ENCODE results near the gene PKP3. TPM values are rescaled to one million over a fixed set of nuclear protein-coding genes. Genes with fewer than 3 reads are reported as not detected.

Gene PKP3
- total and polyA plus RNA-seq, 9 of the 15 experiments (the other 6 are each of a cell fraction or from before 2014, with no cell fraction given), result 0.11 to 110 (median 30.7) TPM

GRCh38 chr11:355581-356458 is 38.2 kb upstream of the PKP3 start (continued):
- TF ChIP-seq ZNF224 (CRISPR knock-in tag; IDR thresholded peaks at IDR 0.05), result no peak
- TF ChIP-seq ZSCAN29 (IDR thresholded peaks at IDR 0.05), result no peak
- peak; percentile 98 for TF ChIP-seq SMAD4 (CRISPR knock-in tag; conservative IDR thresholded peaks at IDR 0.05)
- TF ChIP-seq HDAC6 (IDR thresholded peaks at IDR 0.05; ENCODE audit: low read depth, low read length), result no peak
- no peak for TF ChIP-seq ZNF212 (CRISPR knock-in tag; IDR thresholded peaks at IDR 0.05)
- no peak for TF ChIP-seq NFATC3 (IDR thresholded peaks at IDR 0.05)
- peak; percentile 98 for TF ChIP-seq DMBX1 (CRISPR knock-in tag; IDR thresholded peaks at IDR 0.05; ENCODE audit: borderline replicate concordance)
- no peak for TF ChIP-seq SIN3B (IDR thresholded peaks at IDR 0.05; ENCODE audit: low read depth)
- TF ChIP-seq ZNF23 (CRISPR knock-in tag; IDR thresholded peaks at IDR 0.05), result no peak
- TF ChIP-seq RBM25 (IDR thresholded peaks at IDR 0.05; ENCODE audit: low read depth, low read length, severe bottlenecking), result no peak
- TF ChIP-seq ZNF140 (CRISPR knock-in tag; IDR thresholded peaks at IDR 0.05), result no peak
- TF ChIP-seq TARDBP (IDR thresholded peaks at IDR 0.05), result no peak; the same call in 1 of the 2 replicates
- TF ChIP-seq E2F3 (CRISPR knock-in tag; IDR thresholded peaks at IDR 0.05), result peak; percentile 71; the same call in 1 of the 2 replicates
- TF ChIP-seq KAT7 (CRISPR knock-in tag; IDR thresholded peaks at IDR 0.05; ENCODE audit: borderline replicate concordance), result peak; percentile 62; the same call in 1 of the 2 replicates
- peak; percentile 44; the same call in 1 of the 2 replicates for TF ChIP-seq ZNF354B (CRISPR knock-in tag; IDR thresholded peaks at IDR 0.05)
- TF ChIP-seq IFI16 (CRISPR knock-in tag; IDR thresholded peaks at IDR 0.05), result 0 out of 2 replicates have a peak, but pooled peaks have one; percentile 33
- TF ChIP-seq TCF3 (CRISPR knock-in tag; IDR thresholded peaks at IDR 0.05), result peak; percentile 17; the same call in 1 of the 2 replicates
- TF ChIP-seq, protein P1, sequence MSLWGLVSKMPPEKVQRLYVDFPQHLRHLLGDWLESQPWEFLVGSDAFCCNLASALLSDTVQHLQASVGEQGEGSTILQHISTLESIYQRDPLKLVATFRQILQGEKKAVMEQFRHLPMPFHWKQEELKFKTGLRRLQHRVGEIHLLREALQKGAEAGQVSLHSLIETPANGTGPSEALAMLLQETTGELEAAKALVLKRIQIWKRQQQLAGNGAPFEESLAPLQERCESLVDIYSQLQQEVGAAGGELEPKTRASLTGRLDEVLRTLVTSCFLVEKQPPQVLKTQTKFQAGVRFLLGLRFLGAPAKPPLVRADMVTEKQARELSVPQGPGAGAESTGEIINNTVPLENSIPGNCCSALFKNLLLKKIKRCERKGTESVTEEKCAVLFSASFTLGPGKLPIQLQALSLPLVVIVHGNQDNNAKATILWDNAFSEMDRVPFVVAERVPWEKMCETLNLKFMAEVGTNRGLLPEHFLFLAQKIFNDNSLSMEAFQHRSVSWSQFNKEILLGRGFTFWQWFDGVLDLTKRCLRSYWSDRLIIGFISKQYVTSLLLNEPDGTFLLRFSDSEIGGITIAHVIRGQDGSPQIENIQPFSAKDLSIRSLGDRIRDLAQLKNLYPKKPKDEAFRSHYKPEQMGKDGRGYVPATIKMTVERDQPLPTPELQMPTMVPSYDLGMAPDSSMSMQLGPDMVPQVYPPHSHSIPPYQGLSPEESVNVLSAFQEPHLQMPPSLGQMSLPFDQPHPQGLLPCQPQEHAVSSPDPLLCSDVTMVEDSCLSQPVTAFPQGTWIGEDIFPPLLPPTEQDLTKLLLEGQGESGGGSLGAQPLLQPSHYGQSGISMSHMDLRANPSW (CRISPR knock-in tag; IDR thresholded peaks at IDR 0.05), result no peak
- TF ChIP-seq YY1 (IDR thresholded peaks at IDR 0.05; ENCODE audit: borderline replicate concordance in 1 of 3, control insufficient read depth in 1 of 3, extremely low read depth in 1 of 3, insufficient read depth in 3 of 3, insufficient read length in 1 of 3, insufficient replicate concordance in 2 of 3, low read depth in 1 of 3, low read length in 2 of 3), result no peak
- no peak for TF ChIP-seq ZKSCAN3 (CRISPR knock-in tag; IDR thresholded peaks at IDR 0.05)
- TF ChIP-seq, protein P2, sequence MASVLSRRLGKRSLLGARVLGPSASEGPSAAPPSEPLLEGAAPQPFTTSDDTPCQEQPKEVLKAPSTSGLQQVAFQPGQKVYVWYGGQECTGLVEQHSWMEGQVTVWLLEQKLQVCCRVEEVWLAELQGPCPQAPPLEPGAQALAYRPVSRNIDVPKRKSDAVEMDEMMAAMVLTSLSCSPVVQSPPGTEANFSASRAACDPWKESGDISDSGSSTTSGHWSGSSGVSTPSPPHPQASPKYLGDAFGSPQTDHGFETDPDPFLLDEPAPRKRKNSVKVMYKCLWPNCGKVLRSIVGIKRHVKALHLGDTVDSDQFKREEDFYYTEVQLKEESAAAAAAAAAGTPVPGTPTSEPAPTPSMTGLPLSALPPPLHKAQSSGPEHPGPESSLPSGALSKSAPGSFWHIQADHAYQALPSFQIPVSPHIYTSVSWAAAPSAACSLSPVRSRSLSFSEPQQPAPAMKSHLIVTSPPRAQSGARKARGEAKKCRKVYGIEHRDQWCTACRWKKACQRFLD (CRISPR knock-in tag; IDR thresholded peaks at IDR 0.05), result peak; percentile 98
- TF ChIP-seq ZFX (CRISPR knock-in tag; IDR thresholded peaks at IDR 0.05), result peak; percentile 64
- no peak for TF ChIP-seq KLF16 (IDR thresholded peaks at IDR 0.05)
- TF ChIP-seq CEBPG (CRISPR knock-in tag; IDR thresholded peaks at IDR 0.05), result no peak
- no peak for TF ChIP-seq CEBPG (tag; conservative IDR thresholded peaks at IDR 0.05 in 1 of 2, IDR thresholded peaks at IDR 0.05 in 1 of 2)
- TF ChIP-seq KLF10 (CRISPR knock-in tag; IDR thresholded peaks at IDR 0.05), result no peak
- no peak for TF ChIP-seq RFX1 (IDR thresholded peaks at IDR 0.05)

Data from K562 (cell line).